ENCODE data around the gene WNT5A.

Gene WNT5A

GRCh38 chr3:55488398-55489055, 1.4 kb upstream of the WNT5A start:
- H3K4me1 ChIP-seq (ENCODE audit: control insufficient read depth, insufficient read depth, low read length, poor library complexity, severe bottlenecking) = peaks cover 25% of the 10 kb centered on the region
- H3K27ac ChIP-seq (ENCODE audit: low read depth, low read length, severe bottlenecking) = peak overlapping the region; percentile 67
- peak overlapping the region; percentile 82 for H3K4me3 ChIP-seq (ENCODE audit: extremely low read depth, insufficient read depth, low read length, poor library complexity, severe bottlenecking)
- no peaks in the 10 kb centered on the region for H3K9me3 ChIP-seq (ENCODE audit: control insufficient read depth, low read length)
- H3K36me3 ChIP-seq (ENCODE audit: control insufficient read depth, insufficient read depth, low read length) = no peaks in the 10 kb centered on the region
- WGBS, 2 experiments (ENCODE audit: insufficient coverage in 2 of 2) = 1 to 4% methylated on average over 26 to 29 of the region's 30 CpGs

GRCh38 chr3:55487381-55488241, 505 bp upstream of the WNT5A start:
- 0% methylated on average over 54 to 61 of the region's 71 CpGs for WGBS, 2 experiments (ENCODE audit: insufficient coverage in 2 of 2)
- H3K36me3 ChIP-seq (ENCODE audit: control insufficient read depth, insufficient read depth, low read length) = no peaks in the 10 kb centered on the region
- peak overlapping the region; percentile 82 for H3K4me3 ChIP-seq (ENCODE audit: extremely low read depth, insufficient read depth, low read length, poor library complexity, severe bottlenecking)
- peak overlapping the region; percentile 67 for H3K27ac ChIP-seq (ENCODE audit: low read depth, low read length, severe bottlenecking)
- no peaks in the 10 kb centered on the region for H3K9me3 ChIP-seq (ENCODE audit: control insufficient read depth, low read length)
- peaks cover 26% of the 10 kb centered on the region for H3K4me1 ChIP-seq (ENCODE audit: control insufficient read depth, insufficient read depth, low read length, poor library complexity, severe bottlenecking)

- no peaks in the 10 kb centered on the region for H3K36me3 ChIP-seq (ENCODE audit: control insufficient read depth, insufficient read depth, low read length)
- H3K4me3 ChIP-seq (ENCODE audit: extremely low read depth, insufficient read depth, low read length, poor library complexity, severe bottlenecking) = peak overlapping the region; percentile 82
- 0 to 1% methylated on average over 21 to 29 of the region's 49 CpGs for WGBS, 2 experiments (ENCODE audit: insufficient coverage in 2 of 2)
- peak overlapping the region; percentile 67 for H3K27ac ChIP-seq (ENCODE audit: low read depth, low read length, severe bottlenecking)
- no peaks in the 10 kb centered on the region for H3K9me3 ChIP-seq (ENCODE audit: control insufficient read depth, low read length)
- H3K4me1 ChIP-seq (ENCODE audit: control insufficient read depth, insufficient read depth, low read length, poor library complexity, severe bottlenecking) = peaks cover 37% of the 10 kb centered on the region
Measured at GRCh38 chr3:55486101-55486856, 827 bp downstream of the WNT5A start.

GRCh38 chr3:55484801-55485791, 2.0 kb downstream of the WNT5A start:
- Histone ChIP-seq H3K27ac (ENCODE audit: low read depth, low read length, severe bottlenecking) (peak overlapping the region; percentile 67), H3K9me3 (ENCODE audit: control insufficient read depth, low read length) (no peaks in the 10 kb centered on the region), H3K36me3 (ENCODE audit: control insufficient read depth, insufficient read depth, low read length) (no peaks in the 10 kb centered on the region), H3K4me1 (ENCODE audit: control insufficient read depth, insufficient read depth, low read length, poor library complexity, severe bottlenecking) (peaks cover 32% of the 10 kb centered on the region), H3K4me3 (ENCODE audit: extremely low read depth, insufficient read depth, low read length, poor library complexity, severe bottlenecking) (peak overlapping the region; percentile 82)
- 5 to 11% methylated on average over 28 to 36 of the region's 57 CpGs for WGBS, 2 experiments (ENCODE audit: insufficient coverage in 2 of 2)

- H3K4me1 ChIP-seq (ENCODE audit: control insufficient read depth, insufficient read depth, low read length, poor library complexity, severe bottlenecking) = peaks cover 23% of the 10 kb centered on the region
- H3K4me3 ChIP-seq (ENCODE audit: extremely low read depth, insufficient read depth, low read length, poor library complexity, severe bottlenecking) = peak overlapping the region; percentile 36
- 60 to 85% methylated on average over 10 to 19 of the region's 20 CpGs for WGBS, 2 experiments (ENCODE audit: insufficient coverage in 2 of 2)
- H3K27ac ChIP-seq (ENCODE audit: low read depth, low read length, severe bottlenecking) = no peak overlapping the region
- peaks cover 8% of the 10 kb centered on the region for H3K36me3 ChIP-seq (ENCODE audit: control insufficient read depth, insufficient read depth, low read length)
- H3K9me3 ChIP-seq (ENCODE audit: control insufficient read depth, low read length) = no peaks in the 10 kb centered on the region
Measured at GRCh38 chr3:55484191-55484689, 2.9 kb downstream of the WNT5A start.

GRCh38 chr3:55483196-55484095, 3.7 kb downstream of the WNT5A start:
- no peak overlapping the region for H3K27ac ChIP-seq (ENCODE audit: low read depth, low read length, severe bottlenecking)
- 81 to 83% methylated on average over 28 to 29 of the region's 40 CpGs for WGBS, 2 experiments (ENCODE audit: insufficient coverage in 2 of 2)
- no peaks in the 10 kb centered on the region for H3K9me3 ChIP-seq (ENCODE audit: control insufficient read depth, low read length)
- H3K36me3 ChIP-seq (ENCODE audit: control insufficient read depth, insufficient read depth, low read length) = peaks cover 12% of the 10 kb centered on the region
- peaks cover 18% of the 10 kb centered on the region for H3K4me1 ChIP-seq (ENCODE audit: control insufficient read depth, insufficient read depth, low read length, poor library complexity, severe bottlenecking)
- H3K4me3 ChIP-seq (ENCODE audit: extremely low read depth, insufficient read depth, low read length, poor library complexity, severe bottlenecking) = peak overlapping the region; percentile 36

- Histone ChIP-seq H3K4me3 (ENCODE audit: extremely low read depth, insufficient read depth, low read length, poor library complexity, severe bottlenecking) (peak overlapping the region; percentile 28), H3K9me3 (ENCODE audit: control insufficient read depth, low read length) (no peaks in the 10 kb centered on the region), H3K36me3 (ENCODE audit: control insufficient read depth, insufficient read depth, low read length) (peaks cover 16% of the 10 kb centered on the region), H3K27ac (ENCODE audit: low read depth, low read length, severe bottlenecking) (no peak overlapping the region), H3K4me1 (ENCODE audit: control insufficient read depth, insufficient read depth, low read length, poor library complexity, severe bottlenecking) (peaks cover 18% of the 10 kb centered on the region)
- WGBS, 2 experiments (ENCODE audit: insufficient coverage in 2 of 2) = 46 to 59% methylated on average over 18 to 27 of the region's 38 CpGs
Measured at GRCh38 chr3:55482496-55483195, 4.5 kb downstream of the WNT5A start.

GRCh38 chr3:55481744-55482495, 5.2 kb downstream of the WNT5A start:
- Histone ChIP-seq H3K4me1 (ENCODE audit: control insufficient read depth, insufficient read depth, low read length, poor library complexity, severe bottlenecking) (peaks cover 18% of the 10 kb centered on the region), H3K27ac (ENCODE audit: low read depth, low read length, severe bottlenecking) (no peak overlapping the region), H3K4me3 (ENCODE audit: extremely low read depth, insufficient read depth, low read length, poor library complexity, severe bottlenecking) (peak overlapping the region; percentile 28), H3K9me3 (ENCODE audit: control insufficient read depth, low read length) (no peaks in the 10 kb centered on the region), H3K36me3 (ENCODE audit: control insufficient read depth, insufficient read depth, low read length) (peaks cover 23% of the 10 kb centered on the region)
- 7 to 16% methylated on average over 16 to 17 of the region's 37 CpGs for WGBS, 2 experiments (ENCODE audit: insufficient coverage in 2 of 2)
